ENCODE measurements around the gene MEOX1.
"Not testable (repeated sequence)": the region's sequence is repeated elsewhere in the genome, so short reads cannot be mapped to it uniquely, and the experiment has no call there.

Gene MEOX1

DNA sequence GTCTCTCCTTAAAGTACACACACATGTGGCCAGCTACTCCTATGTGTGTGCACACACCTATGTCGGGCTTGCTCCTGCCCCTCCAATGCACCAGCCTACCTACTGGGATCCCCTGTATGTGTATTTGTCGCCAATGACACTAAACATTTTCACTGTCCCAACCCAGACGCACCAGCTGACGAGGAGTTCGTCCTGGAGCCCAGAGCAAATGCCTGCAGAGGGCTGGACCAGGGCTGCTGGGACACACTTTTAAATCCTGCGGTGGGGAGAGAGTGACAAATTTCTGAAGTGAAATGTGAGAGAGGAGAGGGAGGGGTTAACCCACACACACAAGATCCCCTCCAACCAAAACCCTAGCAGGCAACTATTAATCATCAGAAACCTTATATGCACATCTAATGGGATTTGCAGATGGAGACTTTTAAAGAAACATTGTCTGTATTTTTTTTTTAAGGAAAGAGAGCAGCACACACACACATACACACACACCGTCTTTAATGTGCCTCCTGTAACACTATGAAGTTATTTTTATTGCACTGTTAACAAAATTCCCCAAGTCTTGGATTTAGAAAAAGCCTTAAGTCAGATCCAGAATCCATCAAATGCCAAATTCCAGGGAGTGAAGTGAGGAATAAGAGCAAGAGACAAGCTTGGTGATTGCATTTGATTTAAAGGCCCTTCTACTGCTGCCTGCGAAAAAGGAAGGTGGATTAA, at the start of gene MEOX1:
MEOX1 (minus strand) TSS at position 224 of the 714 bp plus-strand sequence. CDS start 388 bp downstream, outside the sequence.
- no peak for FAIRE-seq

DNA sequence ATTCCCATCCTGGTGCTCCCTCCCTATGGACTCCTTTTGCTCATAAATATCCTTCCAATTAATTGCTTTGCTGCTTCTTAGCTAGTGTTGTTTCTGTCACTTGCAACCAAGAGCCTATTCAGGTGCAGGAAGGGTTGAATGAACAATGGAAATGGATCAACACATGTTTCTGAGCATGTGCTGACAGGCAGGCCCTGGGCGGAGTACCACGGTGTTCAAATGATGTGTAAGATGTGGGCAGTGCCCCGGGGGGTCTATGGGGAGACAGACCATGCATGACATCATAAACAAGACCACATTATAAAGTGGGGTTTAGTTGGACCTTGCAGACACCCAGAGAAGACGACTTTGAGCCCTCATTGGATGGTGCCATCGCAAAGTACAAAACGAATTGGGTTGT, 48.4 kb upstream of the MEOX1 start:
- FAIRE-seq, result no peak

DNA sequence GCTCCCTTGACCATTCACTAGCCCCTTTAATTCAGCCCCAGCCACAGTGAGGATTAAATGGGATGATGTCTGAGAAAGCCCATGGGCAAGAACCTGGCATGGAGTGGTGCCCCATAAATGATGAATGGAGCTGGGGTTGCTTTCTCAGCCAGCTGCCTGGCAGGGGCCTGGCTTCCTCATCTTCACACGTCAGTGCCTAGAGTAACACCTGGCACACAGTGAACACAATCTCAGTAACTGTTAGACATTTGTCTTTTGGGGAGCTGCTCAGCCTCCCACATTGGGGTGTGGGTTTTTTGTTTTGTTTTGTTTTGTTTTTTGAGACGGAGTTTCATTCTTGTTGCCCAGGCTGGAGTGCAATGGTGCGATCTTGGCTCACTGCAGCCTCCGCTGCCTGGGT, 47.5 kb upstream of the MEOX1 start:
- FAIRE-seq, result no peak

DNA sequence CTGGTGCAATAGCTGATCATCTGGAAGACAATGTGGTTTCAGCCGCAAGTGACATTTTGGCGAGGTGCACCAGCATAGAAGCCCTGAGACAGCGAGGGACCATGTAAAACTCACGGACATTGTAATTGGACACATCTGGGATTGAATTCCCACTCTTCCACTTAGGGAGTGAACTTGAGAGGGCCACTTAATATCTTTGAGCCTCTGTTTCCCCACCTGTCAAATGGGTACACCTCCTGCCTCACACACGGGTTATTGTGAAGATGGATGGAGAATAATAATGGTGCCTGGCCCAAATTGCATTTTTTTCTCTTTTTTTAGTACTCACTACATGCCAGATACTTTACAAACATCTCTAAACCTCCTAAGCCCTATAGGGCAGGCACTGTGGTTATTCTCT, 45.5 kb upstream of the MEOX1 start:
- FAIRE-seq, result no peak

DNA sequence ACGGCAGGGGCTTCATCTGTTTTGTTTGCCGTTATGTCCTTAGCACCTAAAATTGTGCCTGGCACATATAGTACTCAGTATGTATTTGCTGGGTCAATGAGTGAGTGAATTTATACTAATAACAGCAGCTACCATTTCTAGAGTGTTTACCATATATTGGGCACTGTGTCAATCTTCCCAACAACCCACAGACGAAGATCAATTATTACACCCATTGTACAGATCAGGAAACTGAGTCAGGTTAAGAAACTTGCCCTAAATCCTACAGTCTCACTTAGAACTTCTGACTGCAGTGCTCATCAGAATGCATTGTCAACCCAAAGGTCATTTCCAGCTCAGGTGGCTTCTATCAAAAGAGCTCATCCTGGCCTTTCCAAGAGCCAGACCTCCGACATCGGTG, 44.5 kb upstream of the MEOX1 start:
- no peak for FAIRE-seq

DNA sequence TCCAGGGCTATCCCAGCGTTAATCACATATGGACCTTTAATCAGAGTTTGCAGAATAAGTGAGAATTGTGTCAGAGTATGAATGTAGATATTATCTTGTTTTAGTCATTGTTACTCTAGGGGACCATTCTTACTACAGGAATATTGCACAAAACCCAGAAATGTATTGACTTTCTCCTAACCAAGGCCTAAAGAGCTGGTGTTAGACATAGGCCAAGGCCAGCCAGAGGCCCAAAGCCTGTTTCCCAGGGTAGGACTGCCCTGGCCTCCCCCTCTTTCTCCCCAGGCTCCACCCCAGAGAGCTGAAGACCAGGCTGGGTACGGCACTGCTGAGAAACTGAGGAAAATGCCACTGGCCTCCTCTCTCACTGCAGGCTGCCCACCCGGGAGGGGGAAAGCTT, 41.9 kb upstream of the MEOX1 start:
- no peak for FAIRE-seq

DNA sequence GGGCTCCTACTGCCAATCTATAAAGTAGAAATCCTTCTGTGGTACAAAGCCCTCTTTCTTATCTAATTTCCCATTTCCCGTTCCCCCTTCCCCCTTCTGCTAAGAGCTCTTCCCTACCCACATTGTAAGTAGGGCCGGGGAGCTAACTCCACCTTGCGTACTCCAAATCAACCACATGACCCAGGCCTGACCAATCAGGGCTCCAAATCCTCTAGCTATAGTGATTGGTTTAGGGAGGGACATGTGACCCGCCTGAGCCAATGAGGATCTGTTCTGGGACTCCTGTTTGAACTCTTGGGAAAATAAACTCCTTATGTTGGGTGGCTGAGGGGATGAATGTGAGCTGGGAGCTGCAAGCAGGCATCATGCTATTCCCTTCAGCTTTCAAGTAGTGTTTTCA, 40.9 kb upstream of the MEOX1 start:
- FAIRE-seq, result no peak

DNA sequence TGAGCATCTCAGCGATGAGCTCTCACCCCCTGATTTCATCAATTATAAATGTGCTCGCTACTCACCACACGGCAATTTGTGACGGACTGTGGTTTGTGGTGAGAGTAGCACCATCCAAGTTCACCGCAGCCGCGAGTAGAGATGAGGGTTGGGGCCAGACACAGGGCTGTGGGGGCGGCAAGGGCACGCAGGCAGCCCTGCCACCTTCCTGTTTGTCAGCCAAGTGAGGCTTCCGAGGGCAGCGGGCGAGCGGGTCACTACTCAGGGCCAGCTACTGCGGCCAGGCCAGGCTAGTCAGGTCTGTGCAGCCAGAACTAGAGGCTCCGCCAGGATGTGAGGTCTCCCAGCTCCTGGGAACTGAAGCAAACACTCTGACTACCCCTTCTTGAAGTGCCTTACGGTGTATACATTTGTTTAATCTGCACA, 39.6 kb upstream of the MEOX1 start:
- no peak for FAIRE-seq

DNA sequence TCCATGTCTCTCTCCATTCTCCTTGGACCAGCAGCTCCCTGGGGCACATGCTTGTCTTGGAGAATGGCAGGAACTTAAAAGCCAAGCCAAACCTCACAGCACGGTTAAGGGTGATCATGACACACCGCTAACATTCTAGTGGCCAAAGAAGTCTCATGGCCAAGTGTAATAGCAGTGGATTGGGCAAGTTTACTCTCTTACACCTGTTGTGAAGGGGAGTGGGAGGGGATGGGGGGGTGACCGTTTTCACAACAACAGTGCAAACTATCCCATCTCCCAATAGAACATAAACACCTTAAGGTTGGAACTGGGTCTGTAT, 37.7 kb upstream of the MEOX1 start:
- no peak for FAIRE-seq

DNA sequence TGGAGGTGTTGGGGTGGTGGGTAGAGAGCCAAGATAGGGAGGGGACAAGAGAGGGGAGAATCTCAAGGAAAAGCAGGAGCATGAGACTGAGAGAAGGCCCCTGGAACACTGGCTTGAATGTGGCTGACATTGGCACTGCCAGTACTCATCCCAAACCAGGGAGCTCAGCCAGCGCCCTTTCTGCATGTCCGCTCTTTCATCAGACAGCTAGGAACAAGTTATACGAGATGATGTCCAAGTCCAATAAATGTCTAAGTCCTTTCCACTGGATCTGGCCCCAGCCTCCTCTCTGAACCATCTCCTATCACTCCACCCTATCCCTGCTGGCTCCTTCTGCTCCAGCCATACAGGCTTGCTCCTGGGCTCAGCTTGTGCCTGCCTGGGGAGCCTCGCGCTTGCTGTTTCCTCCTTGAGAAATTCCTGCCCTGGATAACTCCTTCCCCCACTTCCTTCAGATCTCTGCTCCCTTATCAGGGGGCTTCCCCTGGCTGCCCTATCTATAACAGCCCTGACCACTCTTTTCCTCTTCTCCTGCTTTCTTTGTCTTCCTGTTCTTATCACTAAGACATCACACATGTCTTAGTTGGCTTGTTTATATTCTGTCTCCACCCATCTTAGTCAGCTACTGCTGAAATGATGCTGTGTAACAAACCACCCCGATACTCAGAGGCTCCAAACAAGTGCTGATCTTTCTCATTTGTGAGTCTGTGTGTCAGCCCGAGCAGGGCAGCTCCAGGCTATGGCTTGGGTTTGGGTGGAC, 37.1 kb upstream of the MEOX1 start:
- no peak for FAIRE-seq

DNA sequence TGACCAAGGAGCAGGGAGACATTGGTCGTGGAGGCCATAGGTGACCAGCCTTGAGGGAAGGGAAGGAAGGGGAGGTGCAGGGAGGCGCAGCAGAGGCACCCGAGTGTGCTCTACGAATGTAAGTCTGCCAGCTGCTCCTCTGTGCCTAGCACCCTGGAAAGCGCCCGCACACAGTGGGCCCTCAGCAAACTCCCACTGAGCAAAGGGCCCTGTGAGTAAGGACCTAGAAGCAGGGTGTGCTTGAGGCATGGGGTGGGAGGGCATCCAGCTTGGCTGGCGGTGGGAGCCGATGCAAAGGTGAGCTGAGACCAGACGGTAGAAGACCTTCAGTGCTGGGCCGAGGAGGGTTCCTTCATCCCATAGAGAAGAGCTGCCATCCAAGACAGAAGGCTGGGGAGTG, 36.2 kb upstream of the MEOX1 start:
- FAIRE-seq, result no peak

DNA sequence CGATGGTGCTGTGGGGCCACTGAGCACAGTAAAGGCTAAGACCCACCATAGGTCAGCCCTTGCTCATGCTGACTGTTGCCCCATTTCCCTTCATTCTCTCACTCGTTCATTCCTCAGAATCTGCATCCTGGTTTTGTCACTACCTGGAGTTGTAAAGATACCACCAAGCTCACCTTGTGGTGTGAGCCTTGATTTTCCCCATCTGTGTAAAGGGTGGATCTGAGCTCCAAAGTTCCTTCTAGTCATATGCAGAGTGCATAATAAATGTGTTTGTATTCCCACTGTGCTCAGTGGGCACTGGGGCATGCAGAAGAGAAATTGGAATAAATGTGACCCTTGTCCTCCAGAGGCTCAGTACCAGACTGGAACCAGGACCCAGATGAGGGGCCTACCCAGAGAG, 35.2 kb upstream of the MEOX1 start:
- no peak for FAIRE-seq

DNA sequence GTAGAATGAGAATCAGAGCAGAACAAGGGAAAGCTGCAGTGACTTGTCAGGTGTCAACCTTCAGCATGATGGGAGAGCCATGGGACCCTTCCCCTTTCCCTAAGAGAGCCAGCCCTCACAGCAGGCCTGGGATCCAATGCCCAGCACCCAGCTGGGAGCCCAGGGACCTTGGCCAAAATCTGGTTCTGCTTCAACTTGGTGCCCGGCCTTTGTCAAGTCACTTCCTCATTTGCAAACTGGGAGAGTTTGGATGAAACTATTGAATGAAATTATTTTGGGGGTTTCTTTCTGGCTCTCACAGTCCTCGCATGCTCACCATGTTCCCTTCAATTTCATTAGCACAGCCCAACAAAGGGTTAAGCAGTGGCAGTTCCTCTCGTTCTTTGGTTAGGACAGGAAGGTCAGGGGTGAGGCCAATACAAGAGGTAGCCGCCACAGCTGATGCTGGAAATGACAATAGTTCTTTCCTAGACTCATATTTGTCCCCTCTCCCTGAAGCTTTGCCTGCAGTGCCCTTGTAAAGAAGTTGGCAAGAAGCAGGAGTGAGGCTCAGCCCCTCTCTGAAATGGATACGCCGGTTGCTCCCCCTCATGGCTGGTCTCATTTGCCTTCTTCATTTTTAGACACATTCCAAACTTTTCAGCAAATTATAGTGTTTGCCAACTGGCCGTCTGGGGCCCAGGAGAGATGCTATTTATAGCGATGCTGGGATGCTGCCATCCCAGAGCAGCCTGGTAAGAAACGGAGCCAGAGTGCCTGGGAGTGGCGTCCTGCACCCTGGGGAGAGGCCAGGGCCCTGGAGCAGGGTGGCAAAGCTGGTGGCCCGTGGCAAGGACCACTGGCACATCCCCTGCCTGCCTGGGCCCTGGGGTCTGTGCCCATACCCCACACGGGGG, 34.5 kb upstream of the MEOX1 start:
- FAIRE-seq, result no peak

DNA sequence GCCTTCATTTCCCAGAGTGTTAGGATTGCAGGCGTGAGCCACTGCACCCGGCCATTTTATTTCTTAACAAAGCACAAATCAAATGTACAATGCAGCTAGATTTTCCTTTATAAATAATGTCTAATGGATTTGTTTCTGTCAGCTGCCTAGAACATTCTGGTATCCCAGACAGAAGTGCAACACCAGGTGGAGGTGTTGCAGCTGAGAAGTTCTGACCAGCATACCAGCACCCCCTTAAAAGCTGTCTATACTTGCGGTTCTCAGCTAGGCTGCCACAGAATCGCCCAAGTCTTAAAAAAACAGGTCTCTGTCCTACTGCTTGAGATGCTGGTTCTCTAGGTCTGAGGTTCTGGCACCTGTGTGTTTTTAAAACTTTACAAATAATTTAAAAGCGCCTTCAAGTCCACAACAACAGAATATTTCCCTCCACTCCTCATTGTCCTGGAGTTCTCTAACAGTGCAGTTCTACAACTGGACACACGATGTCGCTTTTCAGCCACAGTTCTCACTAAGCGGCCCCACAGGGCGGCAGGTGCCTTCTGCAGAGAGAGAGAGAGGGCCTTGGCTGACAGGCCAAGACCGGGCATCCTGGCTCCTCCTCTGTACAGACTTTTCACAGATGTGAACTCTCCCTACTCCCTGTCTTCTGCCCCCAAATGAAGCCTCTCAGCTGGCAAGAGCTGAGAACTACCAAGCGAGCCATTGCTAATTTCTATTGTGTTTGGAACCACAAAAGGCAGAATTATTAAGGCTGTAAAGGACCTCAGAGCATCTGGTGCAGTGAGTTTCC, 32.6 kb upstream of the MEOX1 start:
- FAIRE-seq, result no peak

DNA sequence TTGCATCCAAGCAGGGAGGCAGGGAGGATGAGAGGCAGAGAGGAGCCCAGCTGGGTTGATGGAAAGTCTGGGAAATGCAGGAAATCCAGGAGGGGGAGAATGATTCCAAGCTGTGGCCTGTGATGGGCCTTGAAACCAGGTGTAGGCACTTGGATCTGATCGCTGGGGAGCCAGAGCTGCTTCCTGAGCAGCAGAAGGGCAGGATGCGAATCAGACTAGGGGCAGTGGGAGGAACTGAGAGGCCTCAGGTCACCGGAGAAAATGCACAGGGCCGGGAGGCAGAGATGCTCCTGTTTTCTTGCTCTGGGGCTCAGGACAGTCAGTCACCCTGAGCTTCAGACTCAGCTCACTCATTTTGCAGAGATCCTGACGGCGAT, 29.6 kb upstream of the MEOX1 start:
- FAIRE-seq, result no peak

DNA sequence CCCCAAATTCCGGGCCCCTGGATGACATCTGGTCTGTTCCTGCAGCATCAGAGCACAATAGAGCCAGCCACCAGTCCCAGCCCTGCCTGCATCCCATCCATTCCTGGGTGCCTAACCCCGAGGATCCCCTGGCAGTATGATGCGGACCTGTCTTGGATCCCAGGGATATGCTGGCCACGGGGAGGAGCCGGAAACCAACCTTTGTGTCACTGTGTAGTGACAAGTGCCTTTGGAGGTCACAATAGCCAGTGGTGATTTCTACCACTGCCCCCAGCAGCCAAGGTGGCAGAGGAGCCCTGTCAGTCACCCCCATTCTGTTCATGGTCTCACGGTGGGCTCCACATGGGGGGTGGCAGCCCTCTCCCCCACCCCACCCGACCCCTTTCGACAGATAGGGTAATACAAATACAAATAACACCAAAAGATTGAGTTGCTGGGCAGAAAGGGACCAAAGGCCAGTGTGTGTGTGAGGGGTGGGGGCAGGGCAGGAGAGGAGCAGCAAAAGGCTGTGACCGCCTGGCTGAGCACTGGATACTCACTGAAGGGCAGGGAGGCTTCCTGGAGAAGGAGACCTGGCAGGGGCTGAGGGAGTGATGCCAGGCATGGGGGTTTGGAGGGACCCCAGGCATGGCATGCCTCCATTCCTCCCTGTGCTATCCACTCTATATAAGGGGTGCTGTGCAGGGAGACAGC, 29.0 kb upstream of the MEOX1 start:
- FAIRE-seq, result no peak

DNA sequence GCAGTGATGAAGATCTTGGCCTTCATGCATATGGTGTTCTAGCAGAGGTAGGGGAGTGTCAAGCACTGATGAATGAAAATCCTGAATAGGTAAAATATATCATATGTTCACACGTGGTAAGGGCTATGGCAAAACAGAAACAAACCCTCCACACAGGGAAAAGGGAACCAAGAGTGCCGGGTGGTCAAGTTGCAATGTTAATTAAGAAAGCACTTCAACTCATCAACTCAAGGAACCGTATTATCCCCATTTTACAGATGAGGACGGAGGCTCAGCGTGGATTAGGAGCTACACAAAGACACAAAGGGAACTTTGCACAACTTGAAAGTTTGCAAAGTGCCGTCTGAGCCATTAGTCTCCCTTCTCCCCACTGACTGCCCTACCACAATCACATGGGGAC, 28.1 kb upstream of the MEOX1 start:
- no peak for FAIRE-seq

DNA sequence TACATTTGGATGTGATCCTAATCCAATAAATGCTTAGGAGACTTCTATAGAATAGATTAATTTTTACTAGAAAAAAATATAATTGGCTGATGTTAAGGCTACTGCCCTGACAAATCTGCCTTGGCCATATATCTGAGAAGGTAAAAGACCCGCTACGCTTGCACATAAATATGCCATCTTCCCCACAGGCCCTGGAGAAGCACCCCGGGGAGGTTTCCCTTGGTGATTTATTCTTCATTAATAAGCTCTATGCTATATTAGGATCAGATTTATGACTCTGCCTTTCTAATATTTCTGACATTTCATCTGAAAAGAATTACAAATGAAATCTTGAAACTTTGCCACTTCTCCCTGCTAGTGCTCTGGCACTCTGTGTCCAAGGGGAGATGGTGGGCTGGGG, 27.4 kb upstream of the MEOX1 start:
- FAIRE-seq, result no peak

DNA sequence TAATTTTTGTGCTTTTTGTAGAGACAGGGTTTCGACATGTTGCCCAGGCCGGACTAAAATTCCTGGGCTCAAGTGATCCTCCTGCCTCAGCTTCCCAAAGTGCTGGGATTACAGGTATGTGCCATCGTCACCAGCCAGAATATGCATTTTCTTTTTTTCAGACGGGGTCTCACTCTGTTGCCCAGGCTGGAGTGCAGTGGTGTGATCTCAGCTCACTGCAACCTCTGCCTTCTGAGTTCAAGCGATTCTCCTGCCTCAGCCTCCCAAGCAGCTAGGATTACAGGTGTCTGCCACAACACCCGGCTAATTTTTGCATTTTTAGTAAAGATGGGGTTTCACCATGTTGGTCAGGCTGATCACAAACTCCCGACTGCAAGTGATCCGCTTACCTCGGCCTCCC, 25.2 kb upstream of the MEOX1 start:
- FAIRE-seq, result not testable (repeated sequence)

DNA sequence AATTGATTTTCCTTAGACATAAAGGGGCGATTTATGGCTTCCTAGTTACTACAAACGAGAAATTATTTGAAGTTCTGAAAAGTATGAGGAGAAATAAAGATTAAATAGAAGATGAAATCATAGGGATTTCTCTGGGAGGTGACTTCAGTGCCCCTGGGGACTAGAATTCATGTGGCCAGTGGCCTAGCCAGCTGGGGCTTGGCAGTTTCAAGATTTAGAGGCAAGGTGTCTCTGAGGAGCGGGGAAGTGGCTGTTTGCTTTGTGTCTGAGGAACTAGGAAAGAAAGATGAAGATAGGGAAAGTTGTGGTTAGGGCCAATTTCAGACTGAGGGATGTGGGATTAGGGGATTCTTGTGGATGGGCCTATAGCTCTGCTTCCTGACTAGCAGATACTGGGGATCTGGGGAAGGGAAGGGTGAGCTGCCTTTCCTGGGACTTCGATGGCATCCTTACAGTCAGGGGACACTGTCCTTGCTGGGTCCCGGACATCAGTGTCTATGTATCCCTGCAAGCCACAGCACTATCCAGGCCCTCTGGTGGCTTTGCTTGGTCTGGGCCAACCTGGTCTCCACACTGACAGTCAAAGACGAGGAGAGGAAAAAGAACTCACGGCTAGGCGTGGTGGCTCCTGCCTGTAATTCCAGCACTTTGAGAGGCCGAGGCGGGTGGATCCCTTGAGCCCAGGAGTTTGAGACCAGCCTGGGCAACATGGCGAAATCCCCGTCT, 22.4 kb upstream of the MEOX1 start:
- no peak for FAIRE-seq

DNA sequence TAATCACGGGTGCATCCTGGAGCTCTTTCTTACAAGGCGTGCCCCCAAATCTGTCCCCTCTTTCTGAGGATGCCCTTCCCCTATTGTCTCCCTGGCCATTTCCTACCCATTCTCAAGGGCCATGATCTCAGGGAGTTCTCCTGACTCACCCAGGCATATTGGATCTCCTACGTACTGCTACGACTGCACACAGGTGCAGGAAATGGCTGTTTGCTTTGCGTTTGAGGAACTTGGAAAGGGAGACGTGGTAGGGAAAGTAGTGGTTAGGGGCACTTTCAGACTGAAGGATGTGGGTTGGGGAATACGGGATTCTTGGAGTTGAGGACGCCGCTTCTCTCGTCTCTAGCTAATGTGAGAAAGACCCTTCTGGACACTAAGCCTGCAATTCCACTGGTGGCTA, 18.7 kb upstream of the MEOX1 start:
- FAIRE-seq, result no peak

DNA sequence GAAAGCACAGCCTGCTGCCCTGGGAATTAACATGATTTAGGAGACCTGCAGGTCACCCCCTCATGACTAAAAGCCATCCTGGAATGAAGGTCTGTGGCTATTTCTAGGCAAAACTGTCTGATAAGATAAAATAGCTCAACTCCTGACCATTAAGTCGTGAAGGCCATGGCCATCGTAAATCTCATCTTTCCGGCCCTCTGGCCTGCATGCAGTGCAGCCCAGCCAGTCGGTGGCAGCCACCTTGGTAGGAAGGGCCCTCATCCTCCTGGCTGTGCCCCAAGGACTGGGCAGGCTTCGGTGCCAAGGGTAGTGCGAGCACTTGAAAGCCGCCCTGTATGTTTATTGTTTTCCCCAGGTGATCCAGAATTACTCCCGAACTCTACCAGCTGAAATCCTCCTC, 18.2 kb upstream of the MEOX1 start:
- FAIRE-seq, result no peak
